Mesendoderm (in vitro differentiated cells): ENCODE results near the gene RXRG.

Experiments used
- DNase-seq: peaks from one replicate; pipeline ENCODE4 v3.0.0; 2013
- H2AK5ac ChIP-seq: 2 replicates; pipeline ENCODE4 v1.6.1; 2013; ENCODE audit warnings: low read length, inconsistent platforms
- H2BK120ac ChIP-seq: 2 replicates; pipeline ENCODE4 v1.6.1; 2013; ENCODE audit warnings: low read depth, mild to moderate bottlenecking, low read length, moderate library complexity, mixed read lengths
- H2BK15ac ChIP-seq: replicated peaks from 2 replicates; pipeline ENCODE4 v1.6.1; 2013; ENCODE audit warnings: low read depth, mild to moderate bottlenecking, moderate library complexity
- H2BK5ac ChIP-seq: 2 replicates; pipeline ENCODE4 v1.6.1; 2013; ENCODE audit warnings: low read length, inconsistent platforms
- H3K18ac ChIP-seq: 2 replicates; pipeline ENCODE4 v1.6.1; 2013; ENCODE audit warnings: mild to moderate bottlenecking, low read length, mixed read lengths
- H3K23ac ChIP-seq: one replicate; pipeline ENCODE4 v1.6.1; 2013; ENCODE audit warnings: low read length
- H3K27ac ChIP-seq: 2 replicates; pipeline ENCODE4 v1.5.1; 2013; ENCODE audit warnings: low read depth, mild to moderate bottlenecking, inconsistent platforms, low read length, moderate library complexity
- H3K27me3 ChIP-seq: 2 replicates; pipeline ENCODE4 v1.6.1; 2013; ENCODE audit warnings: low read length, control low read depth, mild to moderate bottlenecking, inconsistent platforms; ENCODE audit not compliant: insufficient read depth, poor library complexity
- H3K36me3 ChIP-seq: 2 replicates; pipeline ENCODE4 v1.6.1; 2013; ENCODE audit warnings: low read length, inconsistent platforms; ENCODE audit not compliant: control insufficient read depth, insufficient read depth
- H3K4ac ChIP-seq: one replicate; pipeline ENCODE4 v1.6.1; 2013; ENCODE audit warnings: low read depth, mild to moderate bottlenecking, low read length, moderate library complexity
- H3K4me1 ChIP-seq: 2 replicates; pipeline ENCODE4 v1.6.1; 2013; ENCODE audit warnings: low read depth, low read length, inconsistent platforms; ENCODE audit not compliant: control insufficient read depth
- H3K4me2 ChIP-seq: 2 replicates; pipeline ENCODE4 v1.6.1; 2013; ENCODE audit warnings: low read length
- H3K4me3 ChIP-seq: 2 replicates; pipeline ENCODE4 v1.5.1; 2013; ENCODE audit warnings: mild to moderate bottlenecking, low read length
- H3K56ac ChIP-seq: one replicate; pipeline ENCODE4 v1.6.1; 2013; ENCODE audit warnings: low read length
- H3K79me1 ChIP-seq: 2 replicates; pipeline ENCODE4 v1.6.1; 2013; ENCODE audit warnings: low read length, inconsistent platforms
- H3K79me2 ChIP-seq: 2 replicates; pipeline ENCODE4 v1.6.1; 2013; ENCODE audit warnings: mild to moderate bottlenecking, low read length; ENCODE audit not compliant: control insufficient read depth, insufficient read depth
- H3K9ac ChIP-seq: 2 replicates; pipeline ENCODE4 v1.6.1; 2013; ENCODE audit warnings: low read length, inconsistent platforms
- H4K5ac ChIP-seq: one replicate; pipeline ENCODE4 v1.6.1; 2013; ENCODE audit warnings: low read length
- H4K8ac ChIP-seq: one replicate; pipeline ENCODE4 v1.6.1; 2013; ENCODE audit warnings: low read depth, mild to moderate bottlenecking, control low read depth, low read length, moderate library complexity
- WGBS: extraction: QIAGEN DNeasy Blood & Tissue Kit; methylation state at CpG from one replicate; pipeline ENCODE4 v1.1.7; 2013; ENCODE audit warnings: low lambda C conversion rate, missing lambda C conversion rate; ENCODE audit not compliant: insufficient coverage; ENCODE audit errors: extremely low coverage; 5-methylcytosine and 5-hydroxymethylcytosine counted together

The RXRG gene

DNA sequence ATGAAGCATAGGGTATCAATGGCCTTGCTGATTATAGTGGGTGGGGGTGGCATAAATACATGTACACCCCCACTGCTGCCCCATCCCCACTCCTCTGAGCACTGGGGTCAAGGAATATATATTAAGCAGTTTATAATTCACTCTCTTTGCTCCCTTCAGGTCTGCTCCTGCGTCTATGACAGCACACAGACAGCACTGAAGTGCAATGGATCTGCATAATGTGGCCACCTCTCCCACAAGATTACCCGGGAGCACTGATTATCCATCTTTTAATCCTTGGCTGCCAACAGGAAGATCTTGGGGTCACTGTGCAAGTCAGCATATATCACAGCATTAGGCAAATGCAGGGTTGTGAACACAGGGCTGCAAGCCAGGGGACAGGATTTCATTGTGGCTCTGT lies 19.3 kb downstream of the RXRG start:
- Histone ChIP-seq H3K79me1 (no peaks in the 10 kb centered on the region), H2BK120ac (no peak overlapping the region), H2BK15ac (no peak overlapping the region), H3K56ac (no peak overlapping the region), H4K8ac (no peak overlapping the region), H2AK5ac (no peak overlapping the region), H3K27ac (no peak overlapping the region), H3K79me2 (no peaks in the 10 kb centered on the region), H3K9ac (no peak overlapping the region), H3K4me2 (no peak overlapping the region), H4K5ac (no peak overlapping the region), H3K23ac (no peak overlapping the region), H3K27me3 (no peaks in the 10 kb centered on the region), H3K4ac (no peak overlapping the region), H3K4me3 (no peak overlapping the region), H3K36me3 (no peaks in the 10 kb centered on the region), H3K4me1 (no peaks in the 10 kb centered on the region), H2BK5ac (no peak overlapping the region), H3K18ac (no peak overlapping the region)
- WGBS: no CpG with 5 or more reads among the region's 2 CpGs
- no peak for DNase-seq

GRCh38 chr1:165424454-165425216 lies 20.3 kb downstream of the RXRG start:
- Histone ChIP-seq H3K4me1 (no peaks in the 10 kb centered on the region), H3K4ac (no peak overlapping the region), H3K23ac (no peak overlapping the region), H4K8ac (no peak overlapping the region), H3K56ac (no peak overlapping the region), H2BK15ac (no peak overlapping the region), H3K79me2 (no peaks in the 10 kb centered on the region), H3K18ac (no peak overlapping the region), H3K27me3 (no peaks in the 10 kb centered on the region), H3K27ac (no peak overlapping the region), H3K4me2 (no peak overlapping the region), H2BK5ac (no peak overlapping the region), H3K4me3 (no peak overlapping the region), H3K9ac (no peak overlapping the region), H2AK5ac (no peak overlapping the region), H3K79me1 (no peaks in the 10 kb centered on the region), H2BK120ac (no peak overlapping the region), H3K36me3 (no peaks in the 10 kb centered on the region), H4K5ac (no peak overlapping the region)
- no CpG with 5 or more reads among the region's 10 CpGs for WGBS
- no peak for DNase-seq

GRCh38 chr1:165423136-165423535 lies 21.8 kb downstream of the RXRG start:
- no CpG with 5 or more reads among the region's 5 CpGs for WGBS
- Histone ChIP-seq H3K27me3 (no peaks in the 10 kb centered on the region), H3K79me1 (no peaks in the 10 kb centered on the region), H2BK5ac (no peak overlapping the region), H3K27ac (no peak overlapping the region), H3K56ac (no peak overlapping the region), H3K23ac (no peak overlapping the region), H2BK15ac (no peak overlapping the region), H3K36me3 (no peaks in the 10 kb centered on the region), H3K18ac (no peak overlapping the region), H3K4me3 (no peak overlapping the region), H3K4ac (no peak overlapping the region), H4K8ac (no peak overlapping the region), H3K4me2 (no peak overlapping the region), H4K5ac (no peak overlapping the region), H2AK5ac (no peak overlapping the region), H3K79me2 (no peaks in the 10 kb centered on the region), H3K9ac (no peak overlapping the region), H3K4me1 (no peaks in the 10 kb centered on the region), H2BK120ac (no peak overlapping the region)
- no peak for DNase-seq

DNA sequence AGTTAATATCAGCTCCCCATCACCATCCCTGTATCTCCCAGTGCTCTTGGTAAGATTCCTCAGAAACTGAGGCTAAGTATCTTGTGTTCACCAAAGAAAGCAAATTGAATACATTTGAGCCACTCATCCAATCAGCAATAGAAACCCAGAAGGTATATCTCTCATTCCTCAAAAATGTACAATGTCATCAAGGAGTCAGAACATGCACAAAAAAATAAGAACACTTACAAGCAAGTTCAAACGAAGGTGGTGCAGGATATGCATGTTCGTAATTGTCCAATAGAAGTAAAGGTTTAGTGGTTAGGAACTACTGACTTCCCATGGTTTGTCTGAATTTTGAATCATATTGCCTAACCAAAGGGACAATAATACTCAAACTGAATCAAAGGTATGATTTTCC lies 24.3 kb downstream of the RXRG start:
- H4K8ac ChIP-seq: no peak overlapping the region
- no peak overlapping the region for H3K4me3 ChIP-seq
- no peak for DNase-seq
- H3K9ac ChIP-seq: no peak overlapping the region
- H3K56ac ChIP-seq: no peak overlapping the region
- H3K79me2 ChIP-seq: no peaks in the 10 kb centered on the region
- no peak overlapping the region for H3K18ac ChIP-seq
- no peak overlapping the region for H3K23ac ChIP-seq
- no peaks in the 10 kb centered on the region for H3K79me1 ChIP-seq
- no peaks in the 10 kb centered on the region for H3K4me1 ChIP-seq
- H2BK15ac ChIP-seq: no peak overlapping the region
- no peak overlapping the region for H2BK120ac ChIP-seq
- no peak overlapping the region for H3K4me2 ChIP-seq
- no CpG with 5 or more reads among the region's 2 CpGs for WGBS
- H4K5ac ChIP-seq: no peak overlapping the region
- H3K27me3 ChIP-seq: peaks cover 2% of the 10 kb centered on the region
- H3K36me3 ChIP-seq: no peaks in the 10 kb centered on the region
- no peak overlapping the region for H3K27ac ChIP-seq
- no peak overlapping the region for H2AK5ac ChIP-seq
- H2BK5ac ChIP-seq: no peak overlapping the region
- no peak overlapping the region for H3K4ac ChIP-seq

DNA sequence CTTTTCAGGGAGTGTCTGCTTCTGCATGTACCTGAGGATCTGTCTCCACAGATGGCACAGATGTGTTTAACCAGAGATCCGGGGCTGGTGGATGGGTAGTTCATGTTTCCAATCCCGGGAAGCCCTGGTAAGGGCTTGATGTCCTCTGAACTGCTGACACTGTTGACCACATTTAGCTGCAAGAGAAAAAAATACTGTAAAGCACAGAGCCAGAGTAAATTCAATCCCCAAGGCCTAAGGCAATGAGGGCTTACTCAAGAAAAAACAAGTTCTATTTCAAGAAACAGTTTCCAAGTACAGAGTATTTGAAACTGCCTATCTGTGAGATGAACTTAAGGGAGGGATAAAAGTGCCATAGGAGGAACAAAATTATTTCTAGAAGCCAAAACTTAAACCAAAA lies 25.1 kb downstream of the RXRG start:
- Histone ChIP-seq H3K4me1 (no peaks in the 10 kb centered on the region), H4K5ac (no peak overlapping the region), H3K79me1 (no peaks in the 10 kb centered on the region), H3K56ac (no peak overlapping the region), H3K79me2 (no peaks in the 10 kb centered on the region), H3K18ac (no peak overlapping the region), H2BK15ac (no peak overlapping the region), H2BK120ac (no peak overlapping the region), H3K27me3 (peaks cover 2% of the 10 kb centered on the region), H2BK5ac (no peak overlapping the region), H3K36me3 (no peaks in the 10 kb centered on the region), H3K4me2 (no peak overlapping the region), H4K8ac (no peak overlapping the region), H3K27ac (no peak overlapping the region), H2AK5ac (no peak overlapping the region), H3K9ac (no peak overlapping the region), H3K4me3 (no peak overlapping the region), H3K4ac (no peak overlapping the region), H3K23ac (no peak overlapping the region)
- no peak for DNase-seq
- WGBS: no CpG with 5 or more reads among the region's 2 CpGs

- H3K79me2 ChIP-seq: no peaks in the 10 kb centered on the region
- H2BK120ac ChIP-seq: no peak overlapping the region
- no peak overlapping the region for H3K23ac ChIP-seq
- no peak overlapping the region for H3K27ac ChIP-seq
- H3K4me3 ChIP-seq: no peak overlapping the region
- H2AK5ac ChIP-seq: no peak overlapping the region
- no peak overlapping the region for H3K9ac ChIP-seq
- no peak overlapping the region for H2BK5ac ChIP-seq
- no peak overlapping the region for H3K4ac ChIP-seq
- H2BK15ac ChIP-seq: no peak overlapping the region
- H3K27me3 ChIP-seq: peaks cover 2% of the 10 kb centered on the region
- H4K8ac ChIP-seq: no peak overlapping the region
- H3K79me1 ChIP-seq: no peaks in the 10 kb centered on the region
- DNase-seq: no peak
- H3K4me2 ChIP-seq: no peak overlapping the region
- no peak overlapping the region for H3K56ac ChIP-seq
- H3K18ac ChIP-seq: no peak overlapping the region
- H3K36me3 ChIP-seq: no peaks in the 10 kb centered on the region
- H3K4me1 ChIP-seq: no peaks in the 10 kb centered on the region
- H4K5ac ChIP-seq: no peak overlapping the region
Observed at GRCh38 chr1:165418195-165418594, 26.7 kb downstream of the RXRG start.
